ENCODE results near the gene WWC1. TPM values are rescaled to one million over a fixed set of nuclear protein-coding genes. Genes with fewer than 3 reads are reported as not detected.
A peak's percentile ranks its signal among the peaks of the same experiment; 100 is the strongest.
"Not testable (repeated sequence)": the region's sequence is repeated elsewhere in the genome, so short reads cannot be mapped to it uniquely, and the experiment has no call there.

WWC1 gene
- total and polyA plus RNA-seq, 2 experiments from 2014 or later: 6.0 to 9.7 TPM

DNA sequence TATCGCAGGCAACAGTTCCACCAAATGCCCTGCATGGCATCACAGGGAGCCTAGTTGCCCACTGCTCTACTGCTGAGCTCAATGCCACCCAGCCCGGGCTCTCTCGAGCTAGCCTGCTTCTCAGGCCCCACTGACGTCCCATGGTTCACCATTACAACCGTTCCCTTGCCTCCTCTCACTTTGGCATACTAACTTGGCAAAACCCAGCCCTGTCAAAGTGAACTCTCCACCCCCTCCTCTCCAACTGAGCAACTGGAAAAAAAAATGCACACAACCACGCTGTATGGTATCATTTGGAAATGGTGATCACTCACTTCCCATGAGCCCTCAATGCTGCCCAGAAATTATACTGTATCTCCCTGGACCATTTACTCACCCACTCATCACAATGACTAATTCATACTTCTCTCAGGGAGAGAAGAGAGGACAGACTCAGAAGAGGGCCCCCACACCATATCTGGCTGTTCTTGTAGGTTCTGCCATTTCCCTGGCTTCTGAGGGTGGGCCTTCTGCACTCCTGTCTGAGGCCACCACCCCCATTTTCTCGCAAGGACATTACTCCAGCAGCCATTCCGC, 143.4 kb downstream of the WWC1 start:
- Histone ChIP-seq H3K36me3 (no peaks in the 10 kb centered on the region), H3K9me3 (ENCODE audit: low read depth) (no peaks in the 10 kb centered on the region), H3K27ac (no peak overlapping the region), H3K4me3 (no peak overlapping the region), H3K4me1 (ENCODE audit: low read depth) (no peaks in the 10 kb centered on the region), H3K27me3 (no peaks in the 10 kb centered on the region)
- TF ChIP-seq, protein P1, sequence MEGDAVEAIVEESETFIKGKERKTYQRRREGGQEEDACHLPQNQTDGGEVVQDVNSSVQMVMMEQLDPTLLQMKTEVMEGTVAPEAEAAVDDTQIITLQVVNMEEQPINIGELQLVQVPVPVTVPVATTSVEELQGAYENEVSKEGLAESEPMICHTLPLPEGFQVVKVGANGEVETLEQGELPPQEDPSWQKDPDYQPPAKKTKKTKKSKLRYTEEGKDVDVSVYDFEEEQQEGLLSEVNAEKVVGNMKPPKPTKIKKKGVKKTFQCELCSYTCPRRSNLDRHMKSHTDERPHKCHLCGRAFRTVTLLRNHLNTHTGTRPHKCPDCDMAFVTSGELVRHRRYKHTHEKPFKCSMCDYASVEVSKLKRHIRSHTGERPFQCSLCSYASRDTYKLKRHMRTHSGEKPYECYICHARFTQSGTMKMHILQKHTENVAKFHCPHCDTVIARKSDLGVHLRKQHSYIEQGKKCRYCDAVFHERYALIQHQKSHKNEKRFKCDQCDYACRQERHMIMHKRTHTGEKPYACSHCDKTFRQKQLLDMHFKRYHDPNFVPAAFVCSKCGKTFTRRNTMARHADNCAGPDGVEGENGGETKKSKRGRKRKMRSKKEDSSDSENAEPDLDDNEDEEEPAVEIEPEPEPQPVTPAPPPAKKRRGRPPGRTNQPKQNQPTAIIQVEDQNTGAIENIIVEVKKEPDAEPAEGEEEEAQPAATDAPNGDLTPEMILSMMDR (IDR thresholded peaks at IDR 0.05; ENCODE audit: low read depth, low read length): no peak
- no peak for DNase-seq (ENCODE audit: low read depth in 1 of 2, low spot score in 1 of 2)

DNA sequence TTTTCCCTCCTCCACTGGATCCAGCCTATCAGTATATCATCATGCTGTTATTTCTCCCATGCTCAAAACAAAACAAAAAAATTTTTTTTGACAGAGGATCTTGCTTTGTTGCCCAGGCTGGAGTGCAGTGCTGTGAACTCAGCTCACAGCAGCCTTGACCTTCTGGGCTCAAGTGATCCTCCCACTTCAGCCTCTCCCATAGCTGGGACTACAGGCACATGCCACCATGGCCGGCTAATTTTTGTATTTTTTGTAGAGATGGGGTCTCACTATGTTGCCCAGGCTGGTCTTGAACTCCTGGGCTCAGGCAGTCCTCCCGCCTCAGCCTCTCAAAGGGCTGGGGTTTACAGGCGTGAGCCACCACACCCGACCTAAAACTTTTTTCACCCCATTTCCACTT, 143.9 kb downstream of the WWC1 start:
- H3K27me3 ChIP-seq; H3K4me1 ChIP-seq (ENCODE audit: low read depth); H3K9me3 ChIP-seq (ENCODE audit: low read depth); H3K4me3 ChIP-seq; H3K27ac ChIP-seq; DNase-seq (ENCODE audit: low read depth in 1 of 2, low spot score in 1 of 2); H3K36me3 ChIP-seq: not testable (repeated sequence)

DNA sequence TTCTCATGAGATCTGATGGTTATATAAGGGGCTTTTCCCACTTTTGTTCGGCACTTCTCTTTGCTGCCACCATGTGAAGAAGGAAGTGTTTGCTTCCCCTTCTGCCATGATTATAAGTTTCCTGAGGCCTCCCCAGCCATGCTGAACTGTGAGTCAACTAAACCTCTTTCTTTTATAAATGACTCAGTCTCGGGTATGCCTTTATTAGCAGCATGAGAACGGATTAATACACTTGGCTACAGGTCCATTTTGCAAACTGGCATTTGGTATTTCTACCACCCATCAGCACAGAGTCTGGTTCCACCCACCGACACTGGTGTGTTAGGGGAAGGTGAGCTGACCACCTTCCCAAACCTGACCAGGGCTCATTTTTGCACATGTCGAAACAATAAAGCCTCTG, 146.9 kb downstream of the WWC1 start:
- Histone ChIP-seq H3K9me3 (ENCODE audit: low read depth) (no peaks in the 10 kb centered on the region), H3K27me3 (no peaks in the 10 kb centered on the region), H3K27ac (no peak overlapping the region), H3K4me1 (ENCODE audit: low read depth) (no peaks in the 10 kb centered on the region), H3K4me3 (no peak overlapping the region), H3K36me3 (no peaks in the 10 kb centered on the region)
- DNase-seq (ENCODE audit: low read depth in 1 of 2, low spot score in 1 of 2): no peak
- TF ChIP-seq, protein P1 (IDR thresholded peaks at IDR 0.05; ENCODE audit: low read depth, low read length): no peak

DNA sequence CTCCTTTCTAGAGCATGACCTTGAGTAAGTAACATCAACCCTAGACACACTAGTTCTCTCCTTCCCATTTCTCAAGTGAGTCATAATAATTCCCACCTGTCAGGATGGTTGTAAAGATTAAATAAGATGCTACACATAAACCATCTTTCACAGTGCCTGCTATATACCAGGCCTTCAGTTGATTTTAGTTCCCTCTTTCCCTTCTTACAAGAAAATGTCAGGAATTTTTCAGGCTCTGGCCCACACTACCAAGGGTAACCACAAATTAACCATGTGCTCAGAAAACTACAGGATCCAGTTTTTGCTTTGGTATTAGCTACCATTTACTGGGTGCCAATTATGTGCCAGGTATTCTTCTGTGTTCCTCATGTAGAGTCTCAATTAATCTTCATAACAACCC, 152.1 kb downstream of the WWC1 start:
- H3K27ac ChIP-seq: no peak overlapping the region
- H3K27me3 ChIP-seq: no peaks in the 10 kb centered on the region
- no peaks in the 10 kb centered on the region for H3K9me3 ChIP-seq (ENCODE audit: low read depth)
- H3K4me1 ChIP-seq (ENCODE audit: low read depth): no peaks in the 10 kb centered on the region
- no peak overlapping the region for H3K4me3 ChIP-seq
- TF ChIP-seq, protein P1 (IDR thresholded peaks at IDR 0.05; ENCODE audit: low read depth, low read length): no peak
- H3K36me3 ChIP-seq: no peaks in the 10 kb centered on the region
- peak in 1 of 2 donors; percentile 22 for DNase-seq (ENCODE audit: low read depth in 1 of 2, low spot score in 1 of 2)

DNA sequence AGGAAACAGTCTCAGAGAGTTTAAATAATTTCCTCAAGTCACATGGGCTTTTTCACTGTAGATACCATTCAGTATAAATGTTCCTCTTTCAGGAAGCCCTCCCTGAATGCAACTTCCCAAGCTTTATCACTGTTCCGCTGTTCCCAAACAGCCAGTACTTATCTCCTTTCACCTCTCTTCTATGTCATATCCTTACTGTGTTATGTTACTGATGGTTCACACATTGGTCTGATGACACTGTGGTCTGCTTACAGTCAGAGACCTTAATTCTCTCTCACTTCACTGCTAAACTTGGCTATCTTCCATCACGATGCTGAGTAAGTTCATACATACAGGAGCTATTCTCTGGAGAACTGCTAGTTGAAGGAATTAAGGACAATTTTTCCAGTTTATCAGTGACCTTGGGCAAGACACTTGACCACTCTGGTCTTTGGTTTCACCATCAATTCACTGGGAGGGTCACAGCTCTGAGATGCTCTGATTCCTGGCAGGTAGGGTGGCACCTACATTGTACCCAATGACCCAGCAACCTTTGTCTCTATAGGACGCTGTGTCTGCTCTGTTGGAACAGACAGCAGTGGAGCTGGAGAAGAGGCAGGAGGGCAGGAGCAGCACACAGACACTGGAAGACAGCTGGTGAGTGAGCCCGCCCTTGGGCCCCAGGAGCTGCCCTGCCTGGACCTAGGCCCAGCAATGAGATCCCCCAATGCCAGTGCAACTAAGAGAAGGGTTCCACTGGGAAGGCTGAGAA, 152.7 kb downstream of the WWC1 start:
- DNase-seq (ENCODE audit: low read depth in 1 of 2, low spot score in 1 of 2): peak in 1 of 2 donors; percentile 74
- Histone ChIP-seq H3K27me3 (no peaks in the 10 kb centered on the region), H3K27ac (no peak overlapping the region), H3K36me3 (no peaks in the 10 kb centered on the region), H3K4me3 (no peak overlapping the region), H3K4me1 (ENCODE audit: low read depth) (no peaks in the 10 kb centered on the region), H3K9me3 (ENCODE audit: low read depth) (no peaks in the 10 kb centered on the region)
- TF ChIP-seq, protein P1 (IDR thresholded peaks at IDR 0.05; ENCODE audit: low read depth, low read length): no peak

DNA sequence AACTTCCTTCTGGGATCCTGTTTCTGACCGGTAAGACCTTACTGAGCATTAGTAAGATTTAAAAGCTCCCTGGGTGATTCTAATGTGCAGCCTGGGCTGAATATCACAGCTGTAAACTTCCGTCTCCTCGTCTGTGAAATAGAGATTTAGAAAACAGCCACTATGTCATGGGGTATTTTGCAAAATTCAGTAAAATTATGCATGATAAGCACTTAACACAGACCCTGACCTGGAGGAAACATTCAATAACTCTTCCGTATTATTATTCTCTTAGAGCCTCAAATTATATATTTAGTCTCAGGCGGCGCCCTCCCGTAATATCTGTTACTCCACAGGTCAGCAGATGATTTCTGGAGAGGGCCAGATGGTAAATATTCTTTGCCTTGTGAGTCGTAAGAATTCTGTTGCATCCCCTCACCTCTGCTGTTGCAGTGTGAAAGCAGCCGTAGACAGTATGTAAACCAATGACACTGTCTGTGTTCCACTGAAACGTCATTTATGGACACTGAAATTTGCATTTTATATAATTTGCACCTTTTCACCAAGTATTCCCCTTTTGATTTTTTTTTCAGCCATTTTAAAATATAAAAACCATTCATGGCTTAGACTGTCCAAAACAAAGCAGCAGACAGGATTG, 155.7 kb downstream of the WWC1 start:
- no peaks in the 10 kb centered on the region for H3K27me3 ChIP-seq
- no peaks in the 10 kb centered on the region for H3K9me3 ChIP-seq (ENCODE audit: low read depth)
- no peak overlapping the region for H3K4me3 ChIP-seq
- no peak for DNase-seq (ENCODE audit: low read depth in 1 of 2, low spot score in 1 of 2)
- no peaks in the 10 kb centered on the region for H3K36me3 ChIP-seq
- H3K4me1 ChIP-seq (ENCODE audit: low read depth): no peaks in the 10 kb centered on the region
- H3K27ac ChIP-seq: no peak overlapping the region
- TF ChIP-seq, protein P1 (IDR thresholded peaks at IDR 0.05; ENCODE audit: low read depth, low read length): no peak
